Dermis microvascular lymphatic vessel endothelial cell (primary cell): ENCODE data around the gene TIGD1. TPM values are rescaled to one million over a fixed set of nuclear protein-coding genes. Genes with fewer than 3 reads are reported as not detected.
A peak's percentile ranks its signal among the peaks of the same experiment; 100 is the strongest.

ENCODE experiments used
- DNase-seq, 2 donors: peaks; one replicate each; pipeline versions ENCODE4 v3.0.0 to v3.0.0-alpha.2; 2010; ENCODE audit warnings: low read depth in 2 of 2
- total RNA-seq: library from RNA; depleted of rRNA; stranded (reverse); fragments of >200 nt; gene quantifications from 2 replicates; pipeline ENCODE4 v1.2.1, GENCODE V29; 2014

TIGD1 gene
- total RNA-seq = 0.89 and 1.7 TPM in 2 replicates

- peak; percentile 90 to 95 for DNase-seq
Measured at GRCh38 chr2:232550354-232551249, at the start of gene TIGD1, which contains the start of gene EIF4E2. TIGD1 (minus strand) TSS chr2:232550557; CDS start chr2:232549882, 675 bp downstream. EIF4E2 (plus strand) TSS chr2:232550689; CDS start chr2:232550725, 36 bp downstream.

GRCh38 chr2:232598293-232598692 lies 47.9 kb upstream of the TIGD1 start:
- no peak for DNase-seq

GRCh38 chr2:232597362-232598079 lies 47.2 kb upstream of the TIGD1 start:
- DNase-seq = no peak

GRCh38 chr2:232593982-232594381 lies 43.6 kb upstream of the TIGD1 start:
- no peak for DNase-seq

GRCh38 chr2:232592772-232593395 lies 42.5 kb upstream of the TIGD1 start:
- DNase-seq = peak; percentile 15 to 83

GRCh38 chr2:232588680-232589585 lies 38.6 kb upstream of the TIGD1 start:
- peak; percentile 7 to 11 for DNase-seq

GRCh38 chr2:232588031-232588430 lies 37.7 kb upstream of the TIGD1 start:
- no peak for DNase-seq

GRCh38 chr2:232587512-232587911 lies 37.2 kb upstream of the TIGD1 start:
- no peak for DNase-seq

GRCh38 chr2:232586943-232587505 lies 36.7 kb upstream of the TIGD1 start:
- no peak for DNase-seq

GRCh38 chr2:232584238-232584637 lies 33.9 kb upstream of the TIGD1 start:
- peak; percentile 53 to 58 for DNase-seq

GRCh38 chr2:232581725-232582124 lies 31.4 kb upstream of the TIGD1 start:
- no peak for DNase-seq

GRCh38 chr2:232580648-232580981 lies 30.3 kb upstream of the TIGD1 start:
- no peak for DNase-seq

GRCh38 chr2:232578626-232579025 lies 28.3 kb upstream of the TIGD1 start:
- no peak for DNase-seq

- no peak for DNase-seq
Measured at GRCh38 chr2:232577841-232578240, 27.5 kb upstream of the TIGD1 start.

- DNase-seq = no peak
Measured at GRCh38 chr2:232576995-232577394, 26.6 kb upstream of the TIGD1 start.

- no peak for DNase-seq
Measured at GRCh38 chr2:232575404-232575746, 25.0 kb upstream of the TIGD1 start.

GRCh38 chr2:232574674-232575403 lies 24.5 kb upstream of the TIGD1 start:
- no peak for DNase-seq

- DNase-seq = no peak
Measured at GRCh38 chr2:232573771-232574435, 23.5 kb upstream of the TIGD1 start.

- no peak for DNase-seq
Measured at GRCh38 chr2:232573042-232573441, 22.7 kb upstream of the TIGD1 start.
